ENCODE data around the gene PRKAG3. TPM values are rescaled to one million over a fixed set of nuclear protein-coding genes. Genes with fewer than 3 reads are reported as not detected.

Gene PRKAG3
- total RNA-seq, 3 donors from 2014 or later: not detected

DNA sequence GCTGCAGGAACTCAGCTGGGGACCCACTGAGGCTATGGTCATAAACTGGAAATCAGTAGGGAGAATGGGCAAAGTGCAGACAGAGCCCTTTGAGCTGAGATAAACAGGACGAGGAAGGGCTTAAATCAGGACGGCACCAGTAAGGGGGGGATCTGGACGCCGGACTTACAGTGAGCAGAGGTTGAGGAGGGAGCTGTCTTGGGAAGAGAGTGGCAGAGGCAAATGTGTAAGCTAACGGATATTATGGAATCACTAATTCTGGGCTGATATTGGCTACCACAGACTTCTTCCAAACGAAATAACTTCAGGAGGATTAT lies 49.1 kb downstream of the PRKAG3 start:
- intact Hi-C loops (cut with DNase I; ENCODE audit: low total_unique reads): no loop called here
- Histone ChIP-seq H3K4me1 (no peaks in the 10 kb centered on the region), H3K36me3 (no peaks in the 10 kb centered on the region), H3K9me3 (no peaks in the 10 kb centered on the region), H3K27me3 (no peaks in the 10 kb centered on the region), H3K4me3 (peak overlapping the region; percentile 69 to 80 (median 76)), H3K27ac (peak overlapping the region; percentile 91)
- no peak for DNase-seq (ENCODE audit: low spot score in 2 of 2)
- no peak for TF ChIP-seq POLR2A (IDR thresholded peaks at IDR 0.05)
- TF ChIP-seq, protein P1, sequence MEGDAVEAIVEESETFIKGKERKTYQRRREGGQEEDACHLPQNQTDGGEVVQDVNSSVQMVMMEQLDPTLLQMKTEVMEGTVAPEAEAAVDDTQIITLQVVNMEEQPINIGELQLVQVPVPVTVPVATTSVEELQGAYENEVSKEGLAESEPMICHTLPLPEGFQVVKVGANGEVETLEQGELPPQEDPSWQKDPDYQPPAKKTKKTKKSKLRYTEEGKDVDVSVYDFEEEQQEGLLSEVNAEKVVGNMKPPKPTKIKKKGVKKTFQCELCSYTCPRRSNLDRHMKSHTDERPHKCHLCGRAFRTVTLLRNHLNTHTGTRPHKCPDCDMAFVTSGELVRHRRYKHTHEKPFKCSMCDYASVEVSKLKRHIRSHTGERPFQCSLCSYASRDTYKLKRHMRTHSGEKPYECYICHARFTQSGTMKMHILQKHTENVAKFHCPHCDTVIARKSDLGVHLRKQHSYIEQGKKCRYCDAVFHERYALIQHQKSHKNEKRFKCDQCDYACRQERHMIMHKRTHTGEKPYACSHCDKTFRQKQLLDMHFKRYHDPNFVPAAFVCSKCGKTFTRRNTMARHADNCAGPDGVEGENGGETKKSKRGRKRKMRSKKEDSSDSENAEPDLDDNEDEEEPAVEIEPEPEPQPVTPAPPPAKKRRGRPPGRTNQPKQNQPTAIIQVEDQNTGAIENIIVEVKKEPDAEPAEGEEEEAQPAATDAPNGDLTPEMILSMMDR (IDR thresholded peaks at IDR 0.05): no peak
- no peak for TF ChIP-seq POLR2AphosphoS5 (IDR thresholded peaks at IDR 0.05)

DNA sequence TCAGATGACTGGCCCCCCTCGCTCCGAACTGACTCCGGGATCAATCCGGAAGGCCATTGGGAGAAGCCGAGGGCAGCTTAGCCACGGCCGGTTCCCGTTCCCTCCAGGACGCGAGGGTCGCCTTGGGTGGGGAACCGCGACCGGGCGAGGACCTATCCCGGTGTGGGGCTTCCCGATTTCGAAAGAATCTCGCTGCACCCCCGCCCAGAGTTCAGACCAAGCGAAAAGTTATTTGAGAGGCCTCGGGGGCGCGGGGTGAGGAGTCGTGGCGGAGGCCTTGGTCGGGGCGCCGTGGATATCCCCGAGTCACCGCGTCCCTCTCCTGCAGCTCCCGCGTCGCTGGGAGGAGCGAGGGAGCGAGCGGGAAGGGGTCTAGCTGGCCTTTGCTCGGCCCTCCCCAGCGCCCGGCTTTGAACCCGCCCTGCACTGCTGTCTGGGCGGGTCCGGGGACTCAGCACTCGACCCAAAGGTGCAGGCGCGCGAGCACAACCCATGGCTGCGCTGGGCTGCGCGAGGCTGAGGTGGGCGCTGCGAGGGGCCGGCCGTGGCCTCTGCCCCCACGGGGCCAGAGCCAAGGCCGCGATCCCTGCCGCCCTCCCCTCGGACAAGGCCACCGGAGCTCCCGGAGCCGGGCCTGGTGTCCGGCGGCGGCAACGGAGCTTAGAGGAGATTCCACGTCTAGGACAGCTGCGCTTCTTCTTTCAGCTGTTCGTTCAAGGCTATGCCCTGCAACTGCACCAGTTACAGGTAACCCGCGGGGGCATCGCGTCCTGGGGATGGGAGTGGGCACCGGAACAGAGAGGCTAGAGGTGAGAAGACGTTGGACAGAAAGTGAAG lies 49.7 kb downstream of the PRKAG3 start, which contains the start of gene CYP27A1:
TSS of gene CYP27A1 (plus strand) at position 457 of the 837 bp plus-strand sequence. CDS start at position 493, 36 bp downstream.
- TF ChIP-seq POLR2AphosphoS5 (IDR thresholded peaks at IDR 0.05): peak; percentile 12 to 52 (median 37)
- TF ChIP-seq, protein P1 (IDR thresholded peaks at IDR 0.05): no peak
- TF ChIP-seq POLR2A (IDR thresholded peaks at IDR 0.05): peak; percentile 18
- Histone ChIP-seq H3K27ac (peak within 1 kb of the TSS; percentile 91), H3K36me3 (no peaks in the 10 kb centered on the region), H3K9me3 (no peaks in the 10 kb centered on the region), H3K27me3 (no peaks in the 10 kb centered on the region), H3K4me3 (peak within 1 kb of the TSS; percentile 69 to 80 (median 76)), H3K4me1 (no peaks in the 10 kb centered on the region)
- intact Hi-C loops (cut with DNase I; ENCODE audit: low total_unique reads): no loop called here
- DNase-seq (ENCODE audit: low spot score in 2 of 2): peak; percentile 50 to 58

DNA sequence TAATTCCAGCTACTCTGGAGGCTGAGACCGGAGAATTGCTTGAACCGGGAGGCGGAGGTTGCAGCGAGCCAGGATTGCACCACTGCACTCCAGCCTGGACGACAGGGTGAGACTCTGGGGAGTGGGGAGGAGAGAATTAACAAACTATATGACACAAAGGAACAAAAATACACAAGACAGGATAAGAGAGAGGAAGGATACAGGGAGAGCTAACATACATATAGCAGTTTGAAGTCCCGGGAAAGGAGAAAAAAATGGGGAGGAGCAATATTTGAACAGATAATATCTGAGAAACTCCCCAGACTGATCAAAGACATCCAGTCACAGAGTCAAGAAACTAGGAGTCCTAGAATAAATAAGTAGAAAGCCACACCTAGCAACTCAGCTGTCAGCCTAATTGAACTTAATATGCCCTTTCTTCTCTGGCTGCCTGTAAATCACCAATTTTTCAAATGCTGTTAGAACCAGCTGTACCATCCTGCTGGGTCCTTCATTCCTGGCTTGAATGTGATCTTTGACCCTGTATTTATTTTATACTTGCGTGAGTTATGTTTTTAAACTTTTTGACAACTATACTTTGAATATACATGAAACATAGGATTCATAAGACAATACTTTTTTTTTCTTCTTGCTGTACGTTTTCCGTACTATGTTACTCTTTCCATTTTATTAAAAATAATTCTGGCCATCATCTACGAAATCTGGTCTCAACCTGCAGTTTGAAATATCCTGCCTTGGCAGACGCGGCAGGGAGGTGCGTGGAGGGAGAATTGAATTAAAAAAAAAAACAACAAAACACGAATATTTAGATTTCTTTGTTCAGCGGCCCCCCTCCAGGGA lies 50.5 kb downstream of the PRKAG3 start:
- no peaks in the 10 kb centered on the region for H3K4me1 ChIP-seq
- intact Hi-C loops (cut with DNase I; ENCODE audit: low total_unique reads): no loop called here

DNA sequence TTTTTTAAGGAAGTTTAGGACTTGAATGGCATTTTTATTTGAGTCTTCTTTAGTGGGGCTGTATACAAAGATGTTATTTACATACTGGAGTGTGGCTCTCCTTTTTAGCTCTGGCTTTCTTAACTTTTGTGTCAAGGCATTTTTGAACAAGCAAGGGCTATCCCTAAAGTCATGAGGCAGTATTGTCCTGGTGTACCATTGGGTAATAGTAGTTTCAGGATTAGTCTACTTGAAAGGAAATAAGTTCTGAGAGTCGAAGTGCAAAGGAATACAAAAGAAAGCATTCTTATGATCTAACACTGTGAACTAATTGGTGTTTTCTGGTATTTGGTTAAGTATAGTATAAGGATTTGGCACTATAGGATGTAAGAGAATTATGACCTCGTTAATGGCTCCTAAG lies 51.6 kb downstream of the PRKAG3 start:
- H3K27ac ChIP-seq: no peak overlapping the region
- DNase-seq (ENCODE audit: low spot score in 2 of 2): no peak
- no peak overlapping the region for H3K4me3 ChIP-seq
- no peaks in the 10 kb centered on the region for H3K36me3 ChIP-seq
- H3K4me1 ChIP-seq: no peaks in the 10 kb centered on the region
- TF ChIP-seq, protein P1 (IDR thresholded peaks at IDR 0.05): no peak
- TF ChIP-seq POLR2AphosphoS5 (IDR thresholded peaks at IDR 0.05) (no peak), POLR2A (IDR thresholded peaks at IDR 0.05) (no peak)
- no peaks in the 10 kb centered on the region for H3K27me3 ChIP-seq
- no peaks in the 10 kb centered on the region for H3K9me3 ChIP-seq
- intact Hi-C loops (cut with DNase I; ENCODE audit: low total_unique reads): no loop called here

More for the DNA sequence above, 50.5 kb downstream of the PRKAG3 start:
- Histone ChIP-seq H3K36me3 (no peaks in the 10 kb centered on the region), H3K27ac (peak overlapping the region; percentile 91), H3K27me3 (no peaks in the 10 kb centered on the region), H3K4me3 (peak overlapping the region; percentile 69 to 80 (median 76)), H3K9me3 (no peaks in the 10 kb centered on the region)
- DNase-seq (ENCODE audit: low spot score in 2 of 2): no peak
- no peak for TF ChIP-seq POLR2A (IDR thresholded peaks at IDR 0.05)
- TF ChIP-seq POLR2AphosphoS5 (IDR thresholded peaks at IDR 0.05): no peak
- TF ChIP-seq, protein P1 (IDR thresholded peaks at IDR 0.05): no peak
